GM19035 (cell line): Measurements from ENCODE around the gene PRR16.

Experiments
- ATAC-seq: cut with Tn5 transposase; IDR thresholded peaks from one replicate; pipeline ENCODE4 v1.9.1; 2021; ENCODE audit not compliant: unreplicated experiment

Gene PRR16

DNA sequence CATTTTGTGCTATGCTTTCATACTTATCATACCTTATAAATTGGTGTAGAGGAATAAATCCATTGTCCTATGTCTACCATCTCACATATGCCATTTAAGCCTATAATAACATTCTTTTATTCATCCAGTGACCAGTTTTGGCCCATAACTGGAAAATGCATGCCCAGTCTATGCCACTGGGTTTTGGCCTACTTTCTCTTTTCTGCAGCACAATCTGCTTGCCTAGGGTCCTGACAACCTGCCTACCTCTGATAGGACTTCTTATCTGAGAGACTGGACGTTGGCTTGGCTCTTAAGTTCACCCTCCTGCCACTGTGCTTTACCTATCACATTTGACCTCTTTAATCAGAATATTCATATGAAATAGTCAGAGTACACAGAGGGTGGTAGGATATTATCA lies 103.0 kb downstream of the PRR16 start:
- ATAC-seq: no peak

- no peak for ATAC-seq
Measured at GRCh38 chr5:120567921-120568320, 103.8 kb downstream of the PRR16 start.

GRCh38 chr5:120568711-120569110 lies 104.6 kb downstream of the PRR16 start:
- no peak for ATAC-seq

DNA sequence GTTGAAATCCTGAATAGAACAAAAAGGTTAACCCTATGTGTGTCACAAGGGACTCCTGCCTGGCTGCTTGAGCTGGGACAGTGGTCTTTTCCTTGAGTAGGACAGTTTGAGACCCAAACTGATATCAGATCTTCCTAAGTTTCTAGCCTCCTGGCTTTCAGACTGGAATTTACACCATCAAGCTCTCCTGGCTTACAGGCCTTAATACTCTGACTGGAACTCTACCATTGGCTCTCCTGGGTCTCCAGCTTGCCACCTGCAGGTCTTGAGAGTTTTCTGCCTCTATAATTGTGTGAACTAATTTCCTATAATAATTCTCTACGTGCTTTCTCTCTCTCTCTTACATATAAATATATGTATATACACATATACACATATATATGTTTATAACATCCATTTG lies 112.5 kb downstream of the PRR16 start:
- no peak for ATAC-seq

GRCh38 chr5:120582635-120583034 lies 118.5 kb downstream of the PRR16 start:
- no peak for ATAC-seq

- no peak for ATAC-seq
Measured at GRCh38 chr5:120586646-120587045, 122.5 kb downstream of the PRR16 start.

- no peak for ATAC-seq
Measured at GRCh38 chr5:120591911-120592310, 127.8 kb downstream of the PRR16 start.

DNA sequence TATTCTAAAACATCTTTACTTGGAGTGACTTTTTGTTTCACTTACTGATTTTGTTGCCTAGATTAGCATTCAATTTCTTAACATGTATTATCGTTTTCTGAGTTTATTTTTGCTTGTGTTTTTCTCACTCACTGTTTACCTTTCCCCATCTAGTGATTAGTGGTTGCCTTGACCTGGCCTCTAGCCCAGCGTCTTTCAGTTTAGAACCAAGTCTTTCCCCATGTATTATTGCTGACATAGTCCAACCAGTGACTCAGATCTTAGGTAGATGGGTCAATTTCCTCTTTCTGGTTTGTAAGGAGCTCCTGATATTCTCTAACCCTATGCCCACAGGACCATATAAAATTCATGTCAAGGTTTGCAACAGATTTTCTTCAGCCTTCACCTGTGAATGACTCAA lies 135.5 kb downstream of the PRR16 start:
- ATAC-seq: no peak

GRCh38 chr5:120600639-120601038 lies 136.5 kb downstream of the PRR16 start:
- ATAC-seq: no peak

GRCh38 chr5:120602033-120602432 lies 137.9 kb downstream of the PRR16 start:
- ATAC-seq: no peak

DNA sequence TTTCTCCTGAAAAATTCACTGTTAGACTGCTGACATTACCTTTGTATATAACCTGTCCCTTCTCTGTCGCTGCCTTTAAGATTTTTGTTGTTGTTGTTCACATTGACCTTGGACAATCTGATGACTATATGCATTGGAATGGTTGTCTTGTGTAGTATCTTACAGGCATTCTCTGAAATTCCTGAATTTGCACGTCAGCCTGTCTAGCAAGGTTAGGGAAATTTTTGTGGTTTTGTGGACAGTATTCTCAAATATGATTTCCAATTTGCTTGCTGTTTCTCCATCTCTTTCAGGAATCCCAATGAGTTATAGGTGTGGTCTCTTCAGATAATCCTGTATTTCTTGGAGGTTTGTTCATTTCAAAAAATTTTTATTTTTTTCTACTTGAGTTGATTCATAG lies 140.8 kb downstream of the PRR16 start:
- no peak for ATAC-seq

DNA sequence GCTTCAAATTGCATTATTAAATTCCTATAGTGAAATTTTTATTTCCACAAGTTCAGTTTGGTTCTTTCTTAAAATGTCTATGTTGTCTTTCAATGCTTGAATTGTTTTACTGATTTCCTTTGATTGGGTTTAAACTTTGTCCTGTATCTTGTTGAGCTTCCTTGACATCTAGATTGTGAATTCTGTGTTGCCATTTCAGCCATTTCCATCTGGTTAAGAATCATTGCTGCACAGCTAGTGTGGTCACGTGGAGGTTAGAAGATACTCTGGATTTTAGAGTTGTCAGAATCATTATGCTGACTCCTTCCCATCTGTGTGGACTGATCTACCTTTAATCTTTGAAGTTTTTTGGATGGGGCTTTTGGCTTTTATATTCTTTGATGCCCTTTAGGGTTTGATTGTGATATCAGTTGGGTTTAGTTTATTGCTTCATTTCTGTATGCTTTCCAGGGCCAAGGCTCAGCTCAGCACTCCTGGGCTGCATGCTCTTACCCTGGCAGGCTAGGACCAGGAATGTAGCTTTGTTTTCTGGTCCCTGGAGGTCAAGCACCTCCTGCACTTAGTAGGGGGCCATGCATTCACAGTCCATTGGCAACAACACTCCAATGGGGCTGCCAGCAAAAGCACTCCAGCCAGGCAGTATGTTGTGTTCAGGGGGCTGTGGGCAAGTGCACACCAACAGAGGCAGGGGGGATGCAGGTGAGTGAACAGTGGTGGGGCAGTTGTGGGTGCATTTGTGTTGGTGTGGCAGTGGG lies 141.4 kb downstream of the PRR16 start:
- no peak for ATAC-seq

DNA sequence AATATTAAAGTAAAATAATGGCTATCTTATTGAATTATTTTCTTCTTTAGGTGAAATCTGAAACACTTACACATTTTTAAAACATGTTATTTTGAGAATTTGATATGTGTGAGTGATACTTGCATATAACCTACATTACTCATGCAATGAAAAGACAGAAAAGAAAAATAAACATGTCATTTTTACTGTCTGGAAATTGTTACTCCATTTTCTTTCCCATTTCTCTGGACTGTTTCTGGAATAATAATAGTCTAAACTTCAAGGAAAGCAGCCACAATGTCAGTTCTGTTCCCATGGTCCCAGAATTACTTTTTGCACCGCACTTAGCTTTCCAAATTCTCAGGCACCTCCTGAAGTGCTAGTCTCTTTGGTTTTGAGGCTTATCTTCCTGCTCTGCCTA lies 145.5 kb downstream of the PRR16 start:
- ATAC-seq: no peak

DNA sequence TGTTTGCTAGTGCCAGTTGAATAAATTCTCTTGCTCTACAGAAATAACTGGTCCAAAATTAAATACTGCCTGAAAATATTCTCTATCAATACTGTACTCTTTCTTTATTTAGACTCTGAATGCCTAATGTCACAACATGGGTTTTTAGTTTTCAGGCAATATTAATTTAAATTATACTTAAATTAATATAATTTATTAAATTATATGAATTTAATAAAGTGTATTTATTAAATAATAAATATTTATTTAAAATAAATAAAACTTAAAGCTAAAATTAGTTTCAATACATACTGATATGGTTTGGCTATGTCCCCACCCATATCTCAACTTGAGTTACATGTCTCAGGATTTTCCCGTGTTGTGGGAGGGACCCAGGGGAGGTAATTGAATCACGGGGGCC lies 146.0 kb downstream of the PRR16 start:
- no peak for ATAC-seq

DNA sequence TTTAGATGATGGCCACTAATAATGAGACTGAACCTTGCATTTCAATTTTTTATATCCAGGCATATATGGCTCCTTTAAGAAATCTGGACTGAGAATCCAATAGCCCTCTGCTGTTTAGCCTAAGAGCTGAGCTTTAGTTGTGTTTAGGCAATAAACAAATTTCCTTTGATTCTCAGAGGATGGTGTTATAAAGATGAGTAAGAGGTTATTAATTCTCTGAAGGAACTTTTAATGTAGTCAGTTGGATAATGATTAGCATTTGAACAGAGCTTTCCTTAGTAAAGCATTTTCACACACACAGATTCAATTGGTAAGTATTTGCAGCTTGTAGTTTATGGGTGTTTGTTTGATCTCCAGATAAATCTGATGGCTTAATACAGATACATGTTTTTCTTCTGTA lies 149.6 kb downstream of the PRR16 start:
- no peak for ATAC-seq

- ATAC-seq: no peak
Measured at GRCh38 chr5:120614531-120615180, 150.6 kb downstream of the PRR16 start.

DNA sequence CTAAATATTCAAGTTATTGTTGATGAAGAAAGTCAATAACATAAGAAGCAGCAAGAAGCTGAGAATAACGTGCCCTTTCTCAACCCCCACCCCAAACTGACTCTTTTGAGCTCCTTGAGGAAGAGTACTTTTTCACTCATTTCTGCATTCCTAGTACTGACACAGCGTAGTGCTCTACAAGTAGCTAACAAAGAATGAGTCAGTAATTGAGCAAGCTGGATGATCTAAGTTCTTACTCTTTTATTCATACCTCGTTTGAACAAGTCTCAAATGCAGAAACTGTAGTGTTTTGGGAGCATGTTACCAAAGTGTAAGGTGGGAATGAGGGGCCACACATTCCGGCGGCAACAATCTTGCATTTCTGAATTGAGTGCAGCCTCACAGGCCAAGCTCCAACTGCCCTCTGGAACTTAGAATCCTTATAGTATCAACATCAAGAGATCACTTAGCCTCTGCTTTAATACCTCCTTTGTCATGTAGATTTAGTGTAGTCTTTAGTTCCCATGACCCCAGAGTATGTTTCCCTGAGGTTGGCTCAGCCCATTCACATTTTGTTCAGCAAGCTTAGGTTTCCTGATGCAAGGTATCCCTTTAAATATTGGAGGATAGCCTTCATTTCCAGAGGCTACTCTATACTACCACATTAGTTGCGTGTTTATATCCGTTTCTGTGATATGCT lies 152.0 kb downstream of the PRR16 start:
- ATAC-seq: no peak

DNA sequence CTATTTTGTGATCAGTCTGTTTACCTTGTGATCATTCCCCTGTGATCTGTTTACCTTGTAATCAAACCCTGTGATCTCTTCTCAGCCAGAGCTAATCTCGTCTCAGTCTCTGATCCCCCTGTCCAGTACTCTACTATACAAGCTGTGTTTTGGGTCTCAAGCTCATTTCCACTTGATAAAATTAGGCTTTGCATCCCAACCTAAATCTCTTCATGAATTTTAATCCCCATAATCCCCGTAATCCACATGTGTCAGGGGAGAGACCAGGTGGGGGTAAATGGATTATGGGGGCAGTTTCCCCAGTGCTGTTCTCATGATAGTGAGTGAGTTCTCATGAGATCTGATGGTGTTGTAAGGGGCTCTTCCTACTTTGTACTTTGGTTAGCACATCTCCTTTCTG lies 157.2 kb downstream of the PRR16 start:
- ATAC-seq: no peak

DNA sequence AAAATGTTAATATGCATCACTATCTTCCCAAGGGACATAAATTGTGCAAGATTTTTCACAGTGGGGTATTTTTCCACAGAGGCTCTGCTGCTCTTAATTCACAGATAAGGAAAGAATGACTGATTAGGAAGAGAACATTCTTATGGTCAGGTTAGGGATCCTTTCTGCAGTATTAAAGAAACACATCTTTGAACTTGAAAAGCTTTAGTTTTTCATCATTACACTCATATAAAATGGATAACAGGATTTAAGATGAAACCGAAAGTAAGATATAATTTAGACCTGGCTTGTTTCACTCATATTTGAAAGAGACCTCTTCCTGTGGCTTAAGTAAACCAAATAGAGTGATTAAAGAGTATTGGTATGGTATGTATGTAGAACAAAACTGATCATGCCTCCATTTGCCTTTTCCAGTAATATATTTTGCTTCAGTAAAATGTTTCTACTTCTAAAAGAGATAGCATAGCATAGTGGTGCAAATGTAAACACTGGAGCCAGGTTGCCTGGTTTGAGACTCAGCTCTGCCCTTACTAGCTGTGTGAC lies 160.0 kb downstream of the PRR16 start:
- ATAC-seq: no peak

- no peak for ATAC-seq
Measured at GRCh38 chr5:120628156-120628555, 164.1 kb downstream of the PRR16 start.

GRCh38 chr5:120630550-120630949 lies 166.4 kb downstream of the PRR16 start:
- ATAC-seq: no peak

GRCh38 chr5:120631611-120632010 lies 167.5 kb downstream of the PRR16 start:
- no peak for ATAC-seq
